Measurements from ENCODE around the gene DPYD.

GRCh38 chr1:97186381-97186780 is 734.5 kb downstream of the DPYD start:
- TF ChIP-seq, protein P1, sequence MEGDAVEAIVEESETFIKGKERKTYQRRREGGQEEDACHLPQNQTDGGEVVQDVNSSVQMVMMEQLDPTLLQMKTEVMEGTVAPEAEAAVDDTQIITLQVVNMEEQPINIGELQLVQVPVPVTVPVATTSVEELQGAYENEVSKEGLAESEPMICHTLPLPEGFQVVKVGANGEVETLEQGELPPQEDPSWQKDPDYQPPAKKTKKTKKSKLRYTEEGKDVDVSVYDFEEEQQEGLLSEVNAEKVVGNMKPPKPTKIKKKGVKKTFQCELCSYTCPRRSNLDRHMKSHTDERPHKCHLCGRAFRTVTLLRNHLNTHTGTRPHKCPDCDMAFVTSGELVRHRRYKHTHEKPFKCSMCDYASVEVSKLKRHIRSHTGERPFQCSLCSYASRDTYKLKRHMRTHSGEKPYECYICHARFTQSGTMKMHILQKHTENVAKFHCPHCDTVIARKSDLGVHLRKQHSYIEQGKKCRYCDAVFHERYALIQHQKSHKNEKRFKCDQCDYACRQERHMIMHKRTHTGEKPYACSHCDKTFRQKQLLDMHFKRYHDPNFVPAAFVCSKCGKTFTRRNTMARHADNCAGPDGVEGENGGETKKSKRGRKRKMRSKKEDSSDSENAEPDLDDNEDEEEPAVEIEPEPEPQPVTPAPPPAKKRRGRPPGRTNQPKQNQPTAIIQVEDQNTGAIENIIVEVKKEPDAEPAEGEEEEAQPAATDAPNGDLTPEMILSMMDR (IDR thresholded peaks at IDR 0.05): no peak
- TF ChIP-seq POLR2A (IDR thresholded peaks at IDR 0.05) (no peak), EP300 (IDR thresholded peaks at IDR 0.05) (no peak)

Data from tibial nerve (tissue), 4 donors.